Stimulated activated CD4-positive, alpha-beta T cell treated with anti-CD3 and anti-CD28 coated beads, Interleukin-2, amount 100 ng/mL, for 4 hours (primary cell): Measurements from ENCODE around the gene NPY4R.
"Not testable (repeated sequence)": the region's sequence is repeated elsewhere in the genome, so short reads cannot be mapped to it uniquely, and the experiment has no call there.

ENCODE experiments used
- DNase-seq: peaks from one replicate; pipeline ENCODE4 v3.0.0-alpha.2; 2020; ENCODE audit warnings: low read depth

Gene NPY4R

GRCh38 chr10:46465765-46466164 is at the start of gene NPY4R:
TSS of gene NPY4R (minus strand) at chr10:46465958. CDS start at chr10:46462635, 3,323 bp downstream.
- not testable (repeated sequence) for DNase-seq

- no peak for DNase-seq
These were observed 49.6 kb upstream of the NPY4R start for GRCh38 chr10:46515366-46515765.

- no peak for DNase-seq
These were observed 49.1 kb upstream of the NPY4R start for GRCh38 chr10:46514899-46515298.

GRCh38 chr10:46514431-46514861 is 48.7 kb upstream of the NPY4R start:
- no peak for DNase-seq

GRCh38 chr10:46513333-46513732 is 47.6 kb upstream of the NPY4R start:
- not testable (repeated sequence) for DNase-seq

- not testable (repeated sequence) for DNase-seq
These were observed 47.0 kb upstream of the NPY4R start for GRCh38 chr10:46512725-46513124.

GRCh38 chr10:46512002-46512401 is 46.2 kb upstream of the NPY4R start:
- not testable (repeated sequence) for DNase-seq

GRCh38 chr10:46499990-46500389 is 34.2 kb upstream of the NPY4R start:
- not testable (repeated sequence) for DNase-seq

GRCh38 chr10:46498985-46499703 is 33.4 kb upstream of the NPY4R start:
- not testable (repeated sequence) for DNase-seq

- DNase-seq = not testable (repeated sequence)
These were observed 32.1 kb upstream of the NPY4R start for GRCh38 chr10:46497878-46498277.

GRCh38 chr10:46497401-46497800 is 31.6 kb upstream of the NPY4R start:
- not testable (repeated sequence) for DNase-seq

- DNase-seq = not testable (repeated sequence)
These were observed 25.8 kb upstream of the NPY4R start for GRCh38 chr10:46491364-46492114.

GRCh38 chr10:46490285-46490684 is 24.5 kb upstream of the NPY4R start:
- not testable (repeated sequence) for DNase-seq

- DNase-seq = not testable (repeated sequence)
These were observed 20.7 kb upstream of the NPY4R start for GRCh38 chr10:46486459-46486858.

GRCh38 chr10:46474746-46475320 is 9.1 kb upstream of the NPY4R start:
- not testable (repeated sequence) for DNase-seq

- DNase-seq = not testable (repeated sequence)
These were observed 8.0 kb upstream of the NPY4R start for GRCh38 chr10:46473758-46474157.

GRCh38 chr10:46470134-46470533 is 4.4 kb upstream of the NPY4R start:
- not testable (repeated sequence) for DNase-seq

- not testable (repeated sequence) for DNase-seq
These were observed 2.5 kb upstream of the NPY4R start for GRCh38 chr10:46468119-46468809.

- DNase-seq = not testable (repeated sequence)
These were observed 2.1 kb downstream of the NPY4R start for GRCh38 chr10:46463608-46464007.

- DNase-seq = not testable (repeated sequence)
These were observed 3.5 kb downstream of the NPY4R start for GRCh38 chr10:46462276-46462675.

- not testable (repeated sequence) for DNase-seq
These were observed 6.2 kb downstream of the NPY4R start for GRCh38 chr10:46459579-46459978.

GRCh38 chr10:46457071-46457470 is 8.7 kb downstream of the NPY4R start:
- DNase-seq = not testable (repeated sequence)
